HCT116 (cell line): ENCODE results near the gene TRIM67.

ENCODE experiments used
- CEBPB ChIP-seq: IDR thresholded peaks from 2 replicates; pipeline ENCODE4 v1.6.1; 2012; ENCODE audit warnings: low read depth
- EZH2 ChIP-seq: fragments of 200-600 bp; sonication (generic); IDR thresholded peaks from 2 replicates; pipeline ENCODE4 v1.6.1; 2017; ENCODE audit warnings: antibody characterized with exemption, mixed run types
- POLR2A ChIP-seq: IDR thresholded peaks from 2 replicates; pipeline ENCODE4 v1.7.0; 2011; ENCODE audit warnings: borderline replicate concordance; ENCODE audit not compliant: insufficient read depth, insufficient read length; ENCODE audit errors: extremely low read depth
- POLR2AphosphoS5 ChIP-seq: IDR thresholded peaks from 2 replicates; pipeline ENCODE4 v1.6.1; 2011; ENCODE audit warnings: mild to moderate bottlenecking, low read depth, low read length, moderate library complexity
- RAD21 ChIP-seq: IDR thresholded peaks from 2 replicates; pipeline ENCODE4 v1.6.1; 2012; ENCODE audit warnings: low read depth, mild to moderate bottlenecking
- TCF7L2 ChIP-seq: IDR thresholded peaks from 2 replicates; pipeline ENCODE4 v1.7.0; 2011; ENCODE audit warnings: borderline replicate concordance, inconsistent platforms; ENCODE audit not compliant: insufficient read depth, insufficient read length; ENCODE audit errors: extremely low read depth
- YY1 ChIP-seq: IDR thresholded peaks from 2 replicates; pipeline ENCODE4 v1.6.1; 2011; ENCODE audit warnings: low read length, low read depth, moderate library complexity, mild to moderate bottlenecking; ENCODE audit not compliant: insufficient replicate concordance; ENCODE audit errors: extremely low read depth
- ZNF274 ChIP-seq: fragments of 200-500 bp; sonication (Bioruptor generic); IDR thresholded peaks from 2 replicates; pipeline ENCODE4 v1.6.1; 2014; ENCODE audit warnings: mild to moderate bottlenecking, low read depth, low read length, inconsistent platforms
- TF ChIP-seq, protein P1 (sequence below): IDR thresholded peaks from 2 replicates; pipeline ENCODE4 v1.6.1; 2011; ENCODE audit warnings: mild to moderate bottlenecking, low read length, moderate library complexity; ENCODE audit not compliant: insufficient replicate concordance; ENCODE audit errors: extremely low read depth
- TF ChIP-seq, protein P2 (sequence below): IDR thresholded peaks from 2 replicates; pipeline ENCODE4 v1.6.1; 2012; ENCODE audit warnings: low read depth
- TF ChIP-seq, protein P3 (sequence below), 3 experiments: fragments of 200-600 bp in 1 of 3; sonication (generic) in 1 of 3; IDR thresholded peaks in 2 of 3; conservative IDR thresholded peaks in 1 of 3; 2 replicates each; pipeline ENCODE4 v1.5.1; 2012 to 2017; ENCODE audit warnings: low read depth in 2 of 3, low read length in 2 of 3, antibody characterized with exemption in 1 of 3, borderline replicate concordance in 1 of 3, control low read depth in 1 of 3, mild to moderate bottlenecking in 1 of 3, mixed read lengths in 1 of 3, mixed run types in 1 of 3, moderate library complexity in 1 of 3; ENCODE audit not compliant: insufficient read depth in 1 of 3

DNA sequence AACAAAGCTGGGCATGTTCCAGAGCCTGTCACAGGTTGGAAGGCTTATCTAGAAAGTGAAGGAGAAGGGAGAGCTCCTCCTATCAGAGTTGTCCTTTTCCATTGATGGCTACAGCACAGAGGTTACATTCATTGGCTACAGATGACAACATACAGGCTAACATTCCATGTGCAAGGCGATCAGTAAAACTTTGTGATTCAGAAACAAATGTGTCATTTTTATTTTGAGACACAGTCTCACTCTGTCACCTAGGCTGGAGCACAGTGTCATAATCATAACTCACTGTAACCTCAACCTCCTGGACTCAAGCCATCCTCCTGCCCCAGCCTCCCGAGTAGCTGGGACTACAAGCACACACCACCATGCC lies 32.6 kb downstream of the TRIM67 start:
- TF ChIP-seq, protein P1, sequence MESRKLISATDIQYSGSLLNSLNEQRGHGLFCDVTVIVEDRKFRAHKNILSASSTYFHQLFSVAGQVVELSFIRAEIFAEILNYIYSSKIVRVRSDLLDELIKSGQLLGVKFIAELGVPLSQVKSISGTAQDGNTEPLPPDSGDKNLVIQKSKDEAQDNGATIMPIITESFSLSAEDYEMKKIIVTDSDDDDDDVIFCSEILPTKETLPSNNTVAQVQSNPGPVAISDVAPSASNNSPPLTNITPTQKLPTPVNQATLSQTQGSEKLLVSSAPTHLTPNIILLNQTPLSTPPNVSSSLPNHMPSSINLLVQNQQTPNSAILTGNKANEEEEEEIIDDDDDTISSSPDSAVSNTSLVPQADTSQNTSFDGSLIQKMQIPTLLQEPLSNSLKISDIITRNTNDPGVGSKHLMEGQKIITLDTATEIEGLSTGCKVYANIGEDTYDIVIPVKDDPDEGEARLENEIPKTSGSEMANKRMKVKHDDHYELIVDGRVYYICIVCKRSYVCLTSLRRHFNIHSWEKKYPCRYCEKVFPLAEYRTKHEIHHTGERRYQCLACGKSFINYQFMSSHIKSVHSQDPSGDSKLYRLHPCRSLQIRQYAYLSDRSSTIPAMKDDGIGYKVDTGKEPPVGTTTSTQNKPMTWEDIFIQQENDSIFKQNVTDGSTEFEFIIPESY, result no peak
- TF ChIP-seq, protein P2, sequence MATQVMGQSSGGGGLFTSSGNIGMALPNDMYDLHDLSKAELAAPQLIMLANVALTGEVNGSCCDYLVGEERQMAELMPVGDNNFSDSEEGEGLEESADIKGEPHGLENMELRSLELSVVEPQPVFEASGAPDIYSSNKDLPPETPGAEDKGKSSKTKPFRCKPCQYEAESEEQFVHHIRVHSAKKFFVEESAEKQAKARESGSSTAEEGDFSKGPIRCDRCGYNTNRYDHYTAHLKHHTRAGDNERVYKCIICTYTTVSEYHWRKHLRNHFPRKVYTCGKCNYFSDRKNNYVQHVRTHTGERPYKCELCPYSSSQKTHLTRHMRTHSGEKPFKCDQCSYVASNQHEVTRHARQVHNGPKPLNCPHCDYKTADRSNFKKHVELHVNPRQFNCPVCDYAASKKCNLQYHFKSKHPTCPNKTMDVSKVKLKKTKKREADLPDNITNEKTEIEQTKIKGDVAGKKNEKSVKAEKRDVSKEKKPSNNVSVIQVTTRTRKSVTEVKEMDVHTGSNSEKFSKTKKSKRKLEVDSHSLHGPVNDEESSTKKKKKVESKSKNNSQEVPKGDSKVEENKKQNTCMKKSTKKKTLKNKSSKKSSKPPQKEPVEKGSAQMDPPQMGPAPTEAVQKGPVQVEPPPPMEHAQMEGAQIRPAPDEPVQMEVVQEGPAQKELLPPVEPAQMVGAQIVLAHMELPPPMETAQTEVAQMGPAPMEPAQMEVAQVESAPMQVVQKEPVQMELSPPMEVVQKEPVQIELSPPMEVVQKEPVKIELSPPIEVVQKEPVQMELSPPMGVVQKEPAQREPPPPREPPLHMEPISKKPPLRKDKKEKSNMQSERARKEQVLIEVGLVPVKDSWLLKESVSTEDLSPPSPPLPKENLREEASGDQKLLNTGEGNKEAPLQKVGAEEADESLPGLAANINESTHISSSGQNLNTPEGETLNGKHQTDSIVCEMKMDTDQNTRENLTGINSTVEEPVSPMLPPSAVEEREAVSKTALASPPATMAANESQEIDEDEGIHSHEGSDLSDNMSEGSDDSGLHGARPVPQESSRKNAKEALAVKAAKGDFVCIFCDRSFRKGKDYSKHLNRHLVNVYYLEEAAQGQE, result no peak
- TF ChIP-seq TCF7L2, result no peak
- TF ChIP-seq POLR2A, result no peak
- TF ChIP-seq, protein P3, sequence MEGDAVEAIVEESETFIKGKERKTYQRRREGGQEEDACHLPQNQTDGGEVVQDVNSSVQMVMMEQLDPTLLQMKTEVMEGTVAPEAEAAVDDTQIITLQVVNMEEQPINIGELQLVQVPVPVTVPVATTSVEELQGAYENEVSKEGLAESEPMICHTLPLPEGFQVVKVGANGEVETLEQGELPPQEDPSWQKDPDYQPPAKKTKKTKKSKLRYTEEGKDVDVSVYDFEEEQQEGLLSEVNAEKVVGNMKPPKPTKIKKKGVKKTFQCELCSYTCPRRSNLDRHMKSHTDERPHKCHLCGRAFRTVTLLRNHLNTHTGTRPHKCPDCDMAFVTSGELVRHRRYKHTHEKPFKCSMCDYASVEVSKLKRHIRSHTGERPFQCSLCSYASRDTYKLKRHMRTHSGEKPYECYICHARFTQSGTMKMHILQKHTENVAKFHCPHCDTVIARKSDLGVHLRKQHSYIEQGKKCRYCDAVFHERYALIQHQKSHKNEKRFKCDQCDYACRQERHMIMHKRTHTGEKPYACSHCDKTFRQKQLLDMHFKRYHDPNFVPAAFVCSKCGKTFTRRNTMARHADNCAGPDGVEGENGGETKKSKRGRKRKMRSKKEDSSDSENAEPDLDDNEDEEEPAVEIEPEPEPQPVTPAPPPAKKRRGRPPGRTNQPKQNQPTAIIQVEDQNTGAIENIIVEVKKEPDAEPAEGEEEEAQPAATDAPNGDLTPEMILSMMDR (IDR thresholded peaks at IDR 0.05 in 2 of 3, conservative IDR thresholded peaks at IDR 0.05 in 1 of 3; ENCODE audit: borderline replicate concordance in 1 of 3, insufficient read depth in 1 of 3, low read depth in 2 of 3, low read length in 2 of 3), result no peak
- TF ChIP-seq RAD21, result no peak
- no peak for TF ChIP-seq YY1
- no peak for TF ChIP-seq ZNF274
- no peak for TF ChIP-seq CEBPB
- no peak for TF ChIP-seq POLR2AphosphoS5
- TF ChIP-seq EZH2, result no peak
